Motor neuron (in vitro differentiated cells): ENCODE results near the gene TMEM259. TPM values are rescaled to one million over a fixed set of nuclear protein-coding genes. Genes with fewer than 3 reads are reported as not detected.
"Not testable (repeated sequence)": the region's sequence is repeated elsewhere in the genome, so short reads cannot be mapped to it uniquely, and the experiment has no call there.

ENCODE experiments used
- ATAC-seq, 8 experiments: fragments of 200-7000 bp; cut with Tn5 transposase; replicated peaks in 6 of 8; 2 replicates each; pipeline ENCODE4 v1.8.0; 2021; ENCODE audit warnings: mild to moderate bottlenecking in 8 of 8, moderate library complexity in 8 of 8
- H3K27ac ChIP-seq, 2 donors: fragments of 250-450 bp; sonication (Bioruptor Pico); 2 replicates each; pipeline ENCODE4 v1.9.0; 2021; ENCODE audit warnings: antibody characterized with exemption in 2 of 2, mild to moderate bottlenecking in 2 of 2, moderate library complexity in 1 of 2
- H3K4me1 ChIP-seq, 2 donors: fragments of 250-450 bp; sonication (Bioruptor Pico); replicated peaks in 1 of 2; 2 replicates each; pipeline ENCODE4 v1.6.1; 2021; ENCODE audit warnings: antibody characterized with exemption in 2 of 2, mild to moderate bottlenecking in 2 of 2, moderate library complexity in 1 of 2
- H3K4me3 ChIP-seq, 5 donors: fragments of 250-450 bp; sonication (Bioruptor Pico); 2 replicates each; pipeline ENCODE4 v1.9.0; 2021; ENCODE audit warnings: antibody characterized with exemption in 5 of 5, mild to moderate bottlenecking in 5 of 5, moderate library complexity in 4 of 5
- WGBS, 10 experiments: fragments of 450-650 bp; shearing (Covaris generic); methylation state at CpG; one replicate each; pipeline ENCODE4 v1.0.0; 2022; 5-methylcytosine and 5-hydroxymethylcytosine counted together
- in situ Hi-C, 9 experiments: fragments of 400-800 bp; cut with MboI; loops; one replicate each; pipeline ENCODE4 v1.15.0; 2021; ENCODE audit warnings: low sequenced_read_pairs in 9 of 9, low pct_unique_long_range_greater_than_20kb in 2 of 9; ENCODE audit not compliant: unreplicated experiment in 9 of 9
- total RNA-seq, 8 experiments: library from RNA; unstranded; fragments of 300-600 nt; gene quantifications; 2 replicates each; pipeline versions ENCODE4 v1.2.3 to v1.2.4, GENCODE V29; 2022

TMEM259 gene
- total RNA-seq, 8 experiments from 2014 or later: 59.4 to 125 (median 87.8) TPM

DNA sequence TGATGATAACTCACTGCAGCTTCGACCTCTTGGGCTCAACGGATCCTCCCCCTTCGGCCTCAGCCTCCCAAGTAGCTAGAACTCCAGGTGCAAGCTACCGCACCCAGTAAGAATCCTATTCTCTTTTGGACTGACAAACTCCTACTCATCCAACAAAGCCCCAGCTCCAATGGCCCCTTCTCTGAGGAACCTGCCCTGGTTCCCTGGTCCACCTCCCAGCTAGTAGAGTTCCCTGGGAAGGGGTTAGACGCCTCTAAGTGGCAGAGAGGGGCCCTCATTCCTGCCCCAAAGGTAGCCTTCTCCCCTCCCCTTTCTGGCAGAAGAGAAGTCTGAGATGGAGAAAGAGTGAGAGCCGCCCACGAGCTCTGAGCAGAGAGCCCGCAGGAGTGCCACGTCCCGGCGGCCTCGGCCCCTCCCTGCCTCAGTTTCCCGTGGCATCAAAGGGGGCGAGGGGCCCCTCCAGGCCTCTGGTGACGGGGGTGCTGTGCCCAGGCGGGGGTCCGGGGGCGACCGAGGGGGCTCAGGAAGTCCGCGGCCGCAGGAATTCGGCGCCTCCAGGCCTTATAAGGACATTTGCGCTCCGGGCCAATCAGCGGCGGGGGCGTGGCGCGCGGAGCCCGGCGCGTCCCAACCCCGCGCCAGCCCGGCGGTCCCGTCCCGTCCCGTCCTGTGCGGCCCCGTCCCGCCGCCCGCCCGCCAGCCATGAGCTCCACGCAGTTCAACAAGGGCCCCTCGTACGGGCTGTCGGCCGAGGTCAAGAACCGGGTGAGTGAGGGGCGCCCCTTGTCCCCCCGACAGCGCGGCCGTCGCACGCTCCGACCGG is 5.2 kb upstream of the TMEM259 start, which contains the start of gene CNN2:
Gene CNN2, plus strand, starts transcription at position 649 of the 823 bp plus-strand sequence. Its CDS starts 54 bp downstream, at position 703.
- Histone ChIP-seq H3K4me1 (peaks cover 0 to 5% of the 10 kb centered on the region in 2 donors), H3K27ac (peak within 1 kb of the TSS; percentile 82 to 91), H3K4me3 (peak within 1 kb of the TSS; percentile 47 to 89 (median 78))
- WGBS, 10 experiments: 0 to 100% (median 32%) methylated on average over 1 to 7 of the region's 63 CpGs; no CpG with 5 or more reads in 4 of the 10 experiments
- peak; percentile 60 to 75 (median 73) for ATAC-seq
- in situ Hi-C loops: no loop called here

DNA sequence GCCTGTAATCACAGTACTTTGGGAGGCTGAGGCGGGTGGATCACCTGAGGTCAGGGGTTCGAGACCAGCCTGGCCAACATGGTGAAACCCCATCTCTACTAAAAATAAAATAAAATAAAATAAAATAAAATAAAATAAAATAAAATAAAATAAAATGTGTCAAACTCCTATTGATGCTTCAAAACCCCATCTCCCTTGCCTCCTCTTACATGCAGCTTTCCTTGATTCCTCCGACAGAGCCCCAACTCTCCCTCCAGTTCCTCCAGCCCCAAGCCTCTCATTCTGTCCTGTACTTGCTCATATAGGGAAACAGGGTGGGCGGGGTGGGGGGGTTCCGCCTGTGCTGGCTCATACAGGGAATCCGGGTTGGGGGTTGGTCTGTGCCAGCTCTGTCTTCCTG is 4.2 kb upstream of the TMEM259 start:
- H3K4me3 ChIP-seq, in situ Hi-C loops, ATAC-seq, H3K4me1 ChIP-seq, H3K27ac ChIP-seq: not testable (repeated sequence)
- whole genome bisulfite sequencing, 10 experiments: 66 to 100% (median 100%) methylated on average over 1 to 5 of the region's 6 CpGs; no CpG with 5 or more reads in 4 of the 10 experiments

DNA sequence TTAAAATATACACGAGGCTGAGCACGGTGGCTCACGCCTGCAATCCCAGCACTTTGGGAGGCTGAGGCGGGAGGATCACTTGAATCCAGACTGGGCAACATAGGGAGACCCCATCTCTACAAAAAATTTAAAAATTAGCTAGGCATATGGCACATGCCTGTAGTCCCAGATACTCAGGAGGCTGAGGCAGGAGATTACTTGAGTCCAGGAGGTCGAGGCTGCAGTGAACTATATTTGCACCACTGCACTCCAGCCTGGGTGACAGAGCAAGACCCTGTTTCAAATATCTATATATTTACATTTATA is 2.9 kb upstream of the TMEM259 start:
- H3K27ac ChIP-seq, H3K4me3 ChIP-seq, ATAC-seq, in situ Hi-C loops: not testable (repeated sequence)
- WGBS, 10 experiments: 28 to 100% (median 94%) methylated on average over 1 to 5 of the region's 5 CpGs; no CpG with 5 or more reads in 1 of the 10 experiments
- H3K4me1 ChIP-seq: peaks cover 10 to 16% of the 10 kb centered on the region in 2 donors

DNA sequence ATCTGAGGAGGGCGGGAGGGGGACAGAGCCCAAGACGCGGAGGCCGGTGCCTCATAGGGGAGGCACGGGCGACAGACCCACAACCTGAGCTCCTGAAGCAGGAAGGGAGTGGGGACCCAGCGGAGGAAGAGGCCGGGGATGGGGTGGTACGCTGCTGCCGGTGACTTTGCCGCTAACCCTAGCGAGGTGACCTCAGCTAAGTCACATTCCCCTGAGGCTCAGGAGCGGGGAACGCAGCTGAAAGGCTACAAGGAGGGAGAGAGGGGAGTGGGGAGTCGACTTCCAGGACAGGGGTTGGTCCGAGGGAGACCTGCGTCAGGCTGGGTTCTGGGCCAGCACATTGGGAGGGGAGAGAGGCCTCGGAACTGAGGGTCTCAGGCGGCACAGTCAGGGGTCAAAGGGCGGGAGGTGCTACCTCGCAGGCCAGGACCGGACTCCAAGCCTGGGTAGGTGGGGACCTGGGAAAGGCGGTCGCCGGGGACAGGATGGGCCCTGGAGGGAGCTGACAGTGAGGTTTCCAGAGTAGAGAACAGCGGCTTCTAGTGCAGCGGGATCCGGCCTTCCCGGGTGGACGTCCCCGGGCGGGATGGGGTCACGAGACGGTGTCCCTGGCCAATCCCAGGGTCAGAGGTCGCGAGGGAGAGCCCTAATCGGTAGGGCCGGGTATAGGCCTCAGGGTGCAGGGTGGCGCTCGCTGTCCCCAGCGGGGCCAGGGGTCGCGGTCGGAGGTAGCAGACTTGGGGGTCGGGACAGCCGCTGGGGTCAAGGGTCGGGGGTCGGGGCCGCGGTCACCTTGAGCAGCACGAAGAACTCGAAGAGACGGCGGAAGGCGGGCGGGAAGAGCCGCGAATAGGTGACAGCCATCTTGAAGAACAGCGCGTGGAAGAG is 699 bp downstream of the TMEM259 start:
- peaks cover 38 to 41% of the 10 kb centered on the region in 2 donors for H3K4me1 ChIP-seq
- ATAC-seq: peak in 1 of 8 experiments; percentile 1
- peak overlapping the region; percentile 95 to 97 for H3K27ac ChIP-seq
- peak overlapping the region; percentile 66 to 95 (median 87) for H3K4me3 ChIP-seq
- in situ Hi-C loops: no loop called here
- 0% methylated on average over 2 to 8 of the region's 60 CpGs; no CpG with 5 or more reads in 7 of the 10 experiments for WGBS, 10 experiments

DNA sequence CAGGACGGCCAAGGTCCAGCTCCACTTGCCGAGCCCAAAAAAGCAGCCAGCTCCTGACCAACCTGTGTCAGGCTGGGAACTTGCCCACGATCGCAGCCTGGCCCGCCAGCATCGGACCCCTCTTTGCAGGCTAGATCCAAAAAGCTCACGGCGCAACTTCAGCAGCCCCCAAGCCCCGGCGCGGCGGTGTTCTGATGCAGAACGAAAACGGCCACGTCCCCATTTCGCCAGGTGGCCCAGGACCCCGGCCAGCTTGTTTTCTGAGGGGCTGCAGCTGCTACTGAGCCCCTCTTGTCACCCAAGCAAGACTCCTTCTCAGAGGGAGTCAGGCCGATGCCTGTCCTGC is 1.3 kb downstream of the TMEM259 start:
- in situ Hi-C loops: no loop called here
- Histone ChIP-seq H3K4me3 (peak overlapping the region; percentile 66 to 95 (median 87)), H3K4me1 (peaks cover 39 to 44% of the 10 kb centered on the region in 2 donors), H3K27ac (no peak overlapping the region)
- ATAC-seq: no peak
- 20% methylated on average over 1 of the region's 18 CpGs; no CpG with 5 or more reads in 8 of the 10 experiments for WGBS, 10 experiments

DNA sequence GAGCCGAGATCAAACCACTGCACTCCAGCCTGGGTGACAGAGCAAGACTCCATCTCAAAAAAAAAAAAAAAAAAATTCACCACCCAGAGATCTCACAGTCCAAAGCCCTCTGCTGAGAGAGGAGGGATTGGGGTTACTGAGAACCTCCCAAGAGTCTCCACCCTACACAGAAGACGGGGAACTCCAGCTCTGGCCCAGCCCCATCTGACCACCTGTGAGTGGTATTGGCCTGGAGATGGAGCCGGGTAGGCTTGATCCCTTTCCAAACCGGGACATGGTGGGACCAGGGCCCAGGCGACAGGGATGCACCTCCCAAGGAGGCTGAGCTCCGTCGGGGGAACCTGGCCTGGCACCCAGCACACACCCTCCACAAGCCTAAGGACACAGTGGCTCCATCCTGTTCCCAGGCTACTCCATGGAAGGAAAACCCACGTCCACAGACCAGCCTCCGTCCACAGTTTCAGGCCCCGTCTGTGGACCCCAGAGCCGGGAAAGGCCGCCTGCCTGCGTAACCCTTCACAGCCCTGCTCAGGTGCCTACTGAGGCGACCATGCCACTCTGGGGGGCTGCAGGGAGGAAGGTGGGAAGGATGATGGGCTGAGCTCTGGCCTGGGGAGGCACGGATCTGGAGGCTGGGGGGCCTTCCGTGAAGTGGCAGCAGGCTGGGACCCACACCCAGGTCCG is 1.8 kb downstream of the TMEM259 start:
- peak overlapping the region in 2 of 5 donors; percentile 66 to 95 for H3K4me3 ChIP-seq
- no peak overlapping the region for H3K27ac ChIP-seq
- H3K4me1 ChIP-seq: peaks cover 39 to 44% of the 10 kb centered on the region in 2 donors
- in situ Hi-C loops: no loop called here
- ATAC-seq: no peak
- WGBS, 10 experiments: 10 to 70% (median 50%) methylated on average over 1 to 7 of the region's 17 CpGs; no CpG with 5 or more reads in 7 of the 10 experiments

DNA sequence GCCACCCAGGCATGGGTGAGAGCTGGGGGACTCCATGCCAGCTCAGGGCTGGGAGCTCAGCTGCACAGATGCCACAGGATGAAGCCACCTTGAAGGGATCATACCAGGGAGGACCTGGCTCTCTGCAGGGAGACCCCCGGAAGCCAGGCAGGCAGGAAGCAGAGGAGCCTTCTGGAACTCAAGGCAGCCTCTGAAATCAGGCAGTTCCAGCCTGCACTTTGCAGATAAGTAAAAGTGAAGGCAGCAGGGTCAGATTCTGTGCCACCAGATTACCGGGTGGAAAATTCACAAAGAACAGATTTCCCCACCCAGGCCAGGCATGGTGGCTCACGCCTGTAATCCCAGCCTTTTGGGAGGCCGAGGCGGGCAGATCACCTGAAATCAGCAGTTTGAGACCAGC is 2.5 kb downstream of the TMEM259 start:
- H3K4me1 ChIP-seq: peaks cover 39 to 44% of the 10 kb centered on the region in 2 donors
- 80 to 100% (median 86%) methylated on average over 2 of the region's 5 CpGs; no CpG with 5 or more reads in 6 of the 10 experiments for WGBS, 10 experiments
- no peak overlapping the region for H3K27ac ChIP-seq
- no peak overlapping the region for H3K4me3 ChIP-seq
- in situ Hi-C loops: no loop called here
- no peak for ATAC-seq

DNA sequence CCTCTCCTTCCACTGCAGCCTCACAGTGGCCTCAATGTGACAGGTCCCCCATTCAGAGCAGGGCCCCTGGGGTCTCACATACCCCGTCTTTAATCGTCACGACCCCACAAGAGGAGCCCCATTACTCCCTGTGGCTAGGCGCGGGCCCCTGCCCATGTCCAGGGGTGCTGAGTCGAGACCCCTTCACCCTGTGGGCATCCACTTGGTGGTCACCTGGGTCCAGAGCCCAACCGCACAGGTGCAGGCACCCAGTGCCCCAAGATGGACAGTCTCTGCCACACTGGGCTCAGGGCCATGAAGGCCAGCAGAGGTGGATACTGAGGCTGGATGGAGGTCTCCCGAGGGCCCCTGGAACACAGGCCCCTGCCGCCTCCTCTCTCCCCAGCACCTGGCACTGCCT is 3.0 kb downstream of the TMEM259 start:
- no CpG with 5 or more reads among the region's 9 CpGs for WGBS, 10 experiments
- Histone ChIP-seq H3K27ac (no peak overlapping the region), H3K4me3 (no peak overlapping the region), H3K4me1 (peaks cover 39 to 44% of the 10 kb centered on the region in 2 donors)
- in situ Hi-C loops: no loop called here
- no peak for ATAC-seq

DNA sequence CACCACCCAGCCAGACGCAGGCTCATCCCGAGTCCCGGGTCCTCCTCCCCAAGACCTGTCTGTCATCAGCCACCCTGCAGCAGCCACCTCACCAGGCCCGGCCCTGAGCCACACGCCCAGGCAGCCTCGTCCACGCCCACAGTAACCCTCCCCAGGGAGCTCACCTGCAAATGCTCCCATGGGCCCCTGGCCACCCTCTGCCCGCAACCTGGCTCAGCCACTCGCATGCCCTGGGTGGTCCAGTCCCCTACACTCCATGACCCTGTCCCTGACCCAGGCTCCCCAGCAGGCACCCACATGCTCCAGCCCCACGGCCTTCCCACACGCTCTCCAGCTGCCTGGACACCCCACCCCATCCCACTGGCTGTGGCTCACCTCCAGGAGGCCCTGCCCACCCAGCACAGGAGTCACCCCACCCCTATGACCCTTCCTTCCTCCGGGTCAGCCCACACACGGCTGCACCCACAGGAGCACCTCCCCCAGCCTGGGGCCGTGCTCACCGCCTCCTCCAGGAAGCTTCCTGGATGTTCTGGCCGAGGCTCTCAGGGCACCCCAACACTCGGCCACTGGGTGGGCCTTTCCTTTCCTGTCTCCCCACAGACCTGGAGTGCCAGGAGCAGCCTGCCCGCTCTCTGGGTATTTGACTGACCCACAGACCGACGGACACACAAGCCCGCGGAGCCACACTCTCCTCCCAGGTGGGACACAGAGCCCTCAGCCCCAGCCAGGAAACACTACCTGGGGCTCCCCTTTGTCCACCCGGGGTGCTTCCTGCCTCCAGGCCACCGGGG is 3.6 kb downstream of the TMEM259 start:
- in situ Hi-C loops: no loop called here
- peak overlapping the region; percentile 2 to 54 for H3K27ac ChIP-seq
- peak overlapping the region in 2 of 5 donors; percentile 17 for H3K4me3 ChIP-seq
- ATAC-seq: peak in 7 of 8 experiments; percentile 4 to 46 (median 16)
- 0 to 80% (median 35%) methylated on average over 1 to 7 of the region's 24 CpGs; no CpG with 5 or more reads in 4 of the 10 experiments for WGBS, 10 experiments
- peaks cover 39 to 44% of the 10 kb centered on the region in 2 donors for H3K4me1 ChIP-seq

DNA sequence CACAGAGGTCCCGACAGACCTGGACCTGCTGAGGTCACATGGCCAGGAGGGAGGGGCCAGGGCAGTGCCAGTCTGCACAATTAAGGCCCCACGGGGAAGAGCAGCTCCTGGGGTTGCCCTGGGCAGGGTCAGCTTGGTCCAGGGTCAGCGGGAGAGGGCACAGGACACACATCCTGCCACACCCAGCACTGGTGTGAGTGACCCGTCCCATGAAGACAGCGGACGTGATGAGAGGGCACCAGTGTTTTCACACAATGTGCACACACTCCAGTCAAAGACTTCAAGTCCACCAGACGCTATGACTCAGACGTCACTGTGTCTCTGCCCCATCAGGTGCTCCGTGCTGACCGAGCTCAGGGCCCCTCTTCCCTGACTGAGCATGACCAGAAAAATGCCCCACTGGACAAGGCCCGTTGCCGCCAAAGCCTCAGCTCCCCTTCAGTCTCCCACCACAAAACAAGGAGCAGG is 4.2 kb downstream of the TMEM259 start:
- ATAC-seq: peak in 7 of 8 experiments; percentile 14 to 64 (median 44)
- WGBS, 10 experiments: 17 to 53% (median 33%) methylated on average over 1 to 6 of the region's 12 CpGs; no CpG with 5 or more reads in 7 of the 10 experiments
- in situ Hi-C loops: no loop called here
- peak overlapping the region in 2 of 5 donors; percentile 17 for H3K4me3 ChIP-seq
- peaks cover 39 to 44% of the 10 kb centered on the region in 2 donors for H3K4me1 ChIP-seq
- H3K27ac ChIP-seq: peak overlapping the region; percentile 2 to 54

DNA sequence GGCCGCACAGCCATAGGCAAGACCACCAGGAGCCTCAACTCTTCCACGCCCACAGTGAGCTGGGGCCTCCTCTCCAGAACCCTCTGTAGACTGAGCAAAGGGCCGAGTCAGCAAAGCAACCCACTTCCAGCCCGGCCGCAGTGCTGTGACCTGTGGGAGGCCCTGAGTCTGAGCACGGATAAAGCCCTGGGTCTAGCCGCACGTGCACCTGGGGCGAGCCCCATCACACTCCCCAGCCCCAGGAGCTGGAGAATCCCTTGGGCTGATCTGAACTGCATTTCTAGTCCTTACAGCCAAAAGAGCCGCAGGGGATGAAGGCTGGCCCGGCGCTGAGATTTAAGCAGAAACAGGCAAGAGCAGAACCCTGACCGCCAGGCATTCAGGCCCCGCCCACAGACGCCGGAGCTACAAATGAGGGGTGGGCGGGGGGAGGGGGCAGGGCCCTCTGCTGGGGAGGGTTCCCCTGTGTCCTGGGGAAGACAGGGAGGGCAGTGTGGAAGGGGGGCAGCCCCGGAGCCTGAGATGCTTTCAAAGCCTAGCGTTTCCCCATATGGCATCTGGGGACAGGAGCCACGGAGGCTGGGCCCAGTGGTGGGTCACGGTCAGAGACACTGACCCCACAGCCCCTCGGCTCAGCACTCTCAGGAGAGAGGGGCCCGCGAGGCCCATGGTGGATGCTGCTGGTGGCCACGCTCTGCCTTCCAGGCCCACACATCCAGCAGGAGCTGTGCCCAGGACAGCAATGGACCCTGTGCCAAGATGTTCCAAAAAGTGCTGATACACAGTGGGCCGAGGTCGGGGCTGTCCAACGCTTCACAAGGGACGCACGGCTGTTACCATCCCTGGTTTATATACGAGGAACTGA is 4.9 kb downstream of the TMEM259 start:
- WGBS, 10 experiments: 24 to 36% (median 25%) methylated on average over 5 to 9 of the region's 31 CpGs; no CpG with 5 or more reads in 7 of the 10 experiments
- ATAC-seq: peak in 4 of 8 experiments; percentile 0 to 15 (median 10)
- in situ Hi-C loops: no loop called here
- peaks cover 39 to 44% of the 10 kb centered on the region in 2 donors for H3K4me1 ChIP-seq
- H3K27ac ChIP-seq: peak overlapping the region; percentile 1 to 54
- H3K4me3 ChIP-seq: peak overlapping the region in 3 of 5 donors; percentile 17 to 18 (median 17)
